OCI-LY3 (cell line): ENCODE data around the gene SASH1.

Experiments used
- H2AFZ ChIP-seq: fragments of 200-600, 300-600 bp; shearing (Covaris generic); 2 replicates; pipeline ENCODE4 v1.6.0; 2014; ENCODE audit warnings: antibody characterized with exemption, low read depth, low read length
- H3K27ac ChIP-seq: fragments of 200-600, 300-600 bp; sonication (generic); 2 replicates; pipeline ENCODE4 v1.5.1; 2014; ENCODE audit warnings: mild to moderate bottlenecking, low read length, moderate library complexity, mixed read lengths
- H3K27me3 ChIP-seq: fragments of 200-600, 300-600 bp; sonication (generic); 2 replicates; pipeline ENCODE4 v1.6.1; 2014; ENCODE audit warnings: low read depth, low read length, mixed read lengths
- H3K36me3 ChIP-seq: fragments of 200-600, 300-600 bp; sonication (generic); replicated peaks from 2 replicates; pipeline ENCODE3; 2014; ENCODE audit warnings: low read depth, low read length, mixed read lengths
- H3K4me1 ChIP-seq: fragments of 300-600, 200-600 bp; sonication (generic); 2 replicates; pipeline ENCODE4 v1.6.1; 2014; ENCODE audit warnings: low read length, mixed read lengths
- H3K4me2 ChIP-seq: fragments of 200-600, 300-600 bp; sonication (generic); 2 replicates; pipeline ENCODE4 v1.6.1; 2014; ENCODE audit warnings: low read length, mixed read lengths
- H3K4me3 ChIP-seq: fragments of 300-600, 200-600 bp; sonication (generic); 2 replicates; pipeline ENCODE4 v1.5.1; 2014; ENCODE audit warnings: antibody characterized with exemption, mild to moderate bottlenecking, low read length, moderate library complexity
- H3K79me2 ChIP-seq: fragments of 300-600, 200-600 bp; shearing (Covaris generic); 2 replicates; pipeline ENCODE4 v1.6.1; 2014; ENCODE audit warnings: mild to moderate bottlenecking, low read length, mixed read lengths
- H3K9ac ChIP-seq: fragments of 300-600, 200-600 bp; shearing (Covaris generic); 2 replicates; pipeline ENCODE4 v1.6.0; 2014; ENCODE audit warnings: mild to moderate bottlenecking, low read length, moderate library complexity
- H3K9me3 ChIP-seq: fragments of 200-600, 300-600 bp; shearing (Covaris generic); 2 replicates; pipeline ENCODE4 v1.6.1; 2014; ENCODE audit warnings: low read length, mixed read lengths; ENCODE audit not compliant: insufficient read depth
- H4K20me1 ChIP-seq: fragments of 200-600, 300-600 bp; sonication (generic); 2 replicates; pipeline ENCODE4 v1.6.1; 2016; ENCODE audit warnings: low read length, mixed read lengths; ENCODE audit not compliant: insufficient read depth
- CTCF ChIP-seq: fragments of 200-600, 300-600 bp; sonication (generic); IDR thresholded peaks from 2 replicates; pipeline ENCODE4 v1.5.1; 2014; ENCODE audit warnings: antibody characterized with exemption, low read length, low read depth
- EZH2phosphoT487 ChIP-seq: fragments of 200-600 bp; shearing (Covaris generic); IDR thresholded peaks from 2 replicates; pipeline ENCODE4 v1.6.1; 2018; ENCODE audit warnings: antibody characterized with exemption, mixed run types, low read depth

SASH1 gene

GRCh38 chr6:148413321-148414091 lies 70.9 kb downstream of the SASH1 start:
- TF ChIP-seq CTCF: no peak
- no peak for TF ChIP-seq EZH2phosphoT487
- Histone ChIP-seq H3K9ac (no peak overlapping the region), H4K20me1 (no peaks in the 10 kb centered on the region), H3K4me3 (no peak overlapping the region), H3K4me2 (no peak overlapping the region), H3K27ac (no peak overlapping the region), H2AFZ (no peak overlapping the region), H3K79me2 (no peaks in the 10 kb centered on the region), H3K9me3 (no peaks in the 10 kb centered on the region), H3K36me3 (no peaks in the 10 kb centered on the region), H3K27me3 (peaks cover 3% of the 10 kb centered on the region; the same call in 1 of the 2 replicates), H3K4me1 (no peaks in the 10 kb centered on the region)

- peaks cover 3% of the 10 kb centered on the region; the same call in 1 of the 2 replicates for H3K27me3 ChIP-seq
- H4K20me1 ChIP-seq: no peaks in the 10 kb centered on the region
- no peaks in the 10 kb centered on the region for H3K79me2 ChIP-seq
- H3K9ac ChIP-seq: no peak overlapping the region
- H3K4me1 ChIP-seq: no peaks in the 10 kb centered on the region
- no peak for TF ChIP-seq CTCF
- no peak for TF ChIP-seq EZH2phosphoT487
- no peak overlapping the region for H3K27ac ChIP-seq
- H3K36me3 ChIP-seq: no peaks in the 10 kb centered on the region
- H3K9me3 ChIP-seq: no peaks in the 10 kb centered on the region
- no peak overlapping the region for H2AFZ ChIP-seq
- no peak overlapping the region for H3K4me2 ChIP-seq
- no peak overlapping the region for H3K4me3 ChIP-seq
Observed at GRCh38 chr6:148414092-148414489, 71.5 kb downstream of the SASH1 start.

GRCh38 chr6:148414836-148415235 lies 72.2 kb downstream of the SASH1 start:
- TF ChIP-seq EZH2phosphoT487 (no peak), CTCF (no peak)
- Histone ChIP-seq H3K9me3 (no peaks in the 10 kb centered on the region), H3K27ac (no peak overlapping the region), H3K4me3 (no peak overlapping the region), H3K36me3 (no peaks in the 10 kb centered on the region), H3K4me1 (no peaks in the 10 kb centered on the region), H3K9ac (no peak overlapping the region), H3K79me2 (no peaks in the 10 kb centered on the region), H3K4me2 (no peak overlapping the region), H2AFZ (no peak overlapping the region), H3K27me3 (peaks cover 3% of the 10 kb centered on the region; the same call in 1 of the 2 replicates), H4K20me1 (no peaks in the 10 kb centered on the region)

- no peaks in the 10 kb centered on the region for H3K79me2 ChIP-seq
- no peak overlapping the region for H3K27ac ChIP-seq
- peaks cover 3% of the 10 kb centered on the region; the same call in 1 of the 2 replicates for H3K27me3 ChIP-seq
- no peaks in the 10 kb centered on the region for H3K9me3 ChIP-seq
- TF ChIP-seq CTCF (no peak), EZH2phosphoT487 (no peak)
- no peak overlapping the region for H3K9ac ChIP-seq
- H3K4me2 ChIP-seq: no peak overlapping the region
- H3K4me3 ChIP-seq: no peak overlapping the region
- H2AFZ ChIP-seq: no peak overlapping the region
- no peaks in the 10 kb centered on the region for H4K20me1 ChIP-seq
- H3K36me3 ChIP-seq: no peaks in the 10 kb centered on the region
- no peaks in the 10 kb centered on the region for H3K4me1 ChIP-seq
Observed at GRCh38 chr6:148415511-148416260, 73.0 kb downstream of the SASH1 start.
